22Rv1 (cell line): ENCODE results near the gene SYNRG.

Experiments used
- ZFX ChIP-seq: fragments of 450-650 bp; IDR thresholded peaks from 2 replicates; pipeline ENCODE4 v1.6.1; 2017; ENCODE audit warnings: antibody characterized with exemption, borderline replicate concordance
- TF ChIP-seq, protein P1 (sequence below): fragments of 450-650 bp; IDR thresholded peaks from 2 replicates; pipeline ENCODE4 v1.5.1; 2017; ENCODE audit warnings: mild to moderate bottlenecking

DNA sequence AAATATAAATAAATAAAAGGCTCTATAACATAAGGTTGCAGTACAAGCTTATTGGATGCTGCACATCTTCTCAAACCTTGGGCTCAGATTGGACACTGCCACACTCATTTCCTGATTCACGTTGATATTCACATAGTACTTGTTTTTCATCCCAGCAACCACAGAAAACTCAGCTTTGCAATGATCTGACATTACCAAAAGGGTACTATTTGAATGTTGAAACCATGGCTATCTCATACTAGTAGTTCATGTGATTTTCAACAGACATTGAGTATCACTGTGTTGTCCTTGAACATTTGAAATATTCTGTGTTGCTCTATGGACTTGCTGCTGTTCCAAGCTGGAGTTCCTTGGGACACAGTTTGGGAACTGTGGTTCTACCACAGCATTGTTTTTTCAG lies 48.0 kb upstream of the SYNRG start:
- TF ChIP-seq, protein P1, sequence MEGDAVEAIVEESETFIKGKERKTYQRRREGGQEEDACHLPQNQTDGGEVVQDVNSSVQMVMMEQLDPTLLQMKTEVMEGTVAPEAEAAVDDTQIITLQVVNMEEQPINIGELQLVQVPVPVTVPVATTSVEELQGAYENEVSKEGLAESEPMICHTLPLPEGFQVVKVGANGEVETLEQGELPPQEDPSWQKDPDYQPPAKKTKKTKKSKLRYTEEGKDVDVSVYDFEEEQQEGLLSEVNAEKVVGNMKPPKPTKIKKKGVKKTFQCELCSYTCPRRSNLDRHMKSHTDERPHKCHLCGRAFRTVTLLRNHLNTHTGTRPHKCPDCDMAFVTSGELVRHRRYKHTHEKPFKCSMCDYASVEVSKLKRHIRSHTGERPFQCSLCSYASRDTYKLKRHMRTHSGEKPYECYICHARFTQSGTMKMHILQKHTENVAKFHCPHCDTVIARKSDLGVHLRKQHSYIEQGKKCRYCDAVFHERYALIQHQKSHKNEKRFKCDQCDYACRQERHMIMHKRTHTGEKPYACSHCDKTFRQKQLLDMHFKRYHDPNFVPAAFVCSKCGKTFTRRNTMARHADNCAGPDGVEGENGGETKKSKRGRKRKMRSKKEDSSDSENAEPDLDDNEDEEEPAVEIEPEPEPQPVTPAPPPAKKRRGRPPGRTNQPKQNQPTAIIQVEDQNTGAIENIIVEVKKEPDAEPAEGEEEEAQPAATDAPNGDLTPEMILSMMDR = no peak
- no peak for TF ChIP-seq ZFX
